GM19035 (cell line): ENCODE measurements around the gene ROR1.

Experiments used
- ATAC-seq: cut with Tn5 transposase; IDR thresholded peaks from one replicate; pipeline ENCODE4 v1.9.1; 2021; ENCODE audit not compliant: unreplicated experiment

The ROR1 gene

GRCh38 chr1:63878932-63879331 is 105.1 kb downstream of the ROR1 start:
- no peak for ATAC-seq

DNA sequence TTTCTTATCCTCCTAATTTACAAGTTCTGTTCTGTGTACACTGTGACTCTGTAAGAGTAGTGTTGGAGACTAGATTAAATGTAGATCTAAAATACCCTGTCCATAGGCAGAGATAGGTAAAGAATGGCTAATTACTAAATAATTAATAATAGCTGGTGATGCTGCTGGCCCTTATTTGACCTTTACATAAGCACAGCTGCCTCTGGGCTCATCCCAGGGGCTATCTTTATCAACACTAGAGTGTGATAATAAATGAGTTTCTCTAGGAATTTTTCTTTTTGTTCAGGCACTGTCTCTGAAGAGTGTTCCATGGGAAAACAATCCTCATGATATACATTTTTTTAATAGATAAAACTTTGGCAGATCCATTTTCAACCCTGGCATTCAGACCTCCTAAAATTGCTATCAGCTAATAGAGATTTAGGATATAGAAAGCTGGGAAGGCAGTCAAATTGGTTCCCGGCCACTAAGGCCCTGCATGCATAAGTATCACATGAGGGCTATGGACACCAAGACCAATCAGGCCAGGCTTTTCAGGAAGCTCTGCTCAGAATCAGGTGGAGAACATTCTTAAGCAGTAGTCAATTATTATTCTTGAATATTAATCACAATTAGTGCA is 107.2 kb downstream of the ROR1 start:
- ATAC-seq = no peak

DNA sequence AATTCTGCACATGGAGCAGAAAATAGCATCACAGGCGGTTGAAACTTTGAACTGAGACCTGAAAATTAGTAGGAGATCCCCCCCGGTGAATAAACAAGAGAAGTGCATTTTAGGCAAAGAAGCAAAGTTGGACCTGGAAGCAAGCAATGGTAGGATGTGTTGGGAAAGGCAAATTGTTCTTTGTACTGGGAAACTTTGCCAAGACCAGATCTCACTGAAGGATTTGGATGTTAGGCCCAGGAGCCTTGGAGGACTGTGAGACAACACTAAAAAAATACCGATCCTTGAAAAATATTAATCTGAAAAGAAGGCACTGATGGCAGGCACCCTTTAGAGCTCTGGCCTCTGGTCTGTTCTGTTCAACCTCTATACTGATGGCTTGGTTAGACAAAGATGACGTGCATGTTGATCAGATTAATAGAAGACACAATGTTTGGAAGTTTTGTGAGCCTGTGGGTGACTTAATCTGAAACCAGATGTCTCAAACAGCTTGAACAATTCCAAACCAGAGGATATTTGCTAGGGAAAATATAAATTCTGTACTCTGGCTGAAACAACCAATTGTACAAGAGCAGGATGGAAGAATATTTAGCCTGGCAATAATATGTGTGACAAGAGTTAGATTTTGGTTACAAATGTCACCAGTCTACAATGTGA is 108.4 kb downstream of the ROR1 start:
- ATAC-seq = no peak

GRCh38 chr1:63883494-63884235 is 109.8 kb downstream of the ROR1 start:
- no peak for ATAC-seq

DNA sequence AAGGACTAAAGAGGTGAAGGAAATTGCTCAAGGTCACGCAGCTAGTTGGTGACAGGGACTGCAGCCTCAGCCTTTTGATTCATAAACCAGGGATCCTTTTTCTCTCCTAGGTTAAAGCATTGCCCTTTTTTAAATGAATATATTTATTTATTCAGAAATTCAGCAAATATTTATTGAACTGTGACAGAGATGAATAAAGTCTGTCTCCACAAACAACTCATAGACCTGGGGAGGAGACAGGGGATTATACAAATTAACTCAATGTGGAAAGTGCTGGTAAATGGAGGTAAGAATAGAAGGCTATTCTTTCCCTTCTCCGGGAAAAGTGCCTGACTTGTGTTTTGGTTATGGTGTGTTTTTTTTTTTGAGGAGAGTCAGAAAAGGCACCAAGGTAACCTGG is 110.7 kb downstream of the ROR1 start:
- no peak for ATAC-seq

GRCh38 chr1:63885899-63886298 is 112.1 kb downstream of the ROR1 start:
- no peak for ATAC-seq

- ATAC-seq = no peak
Measured at GRCh38 chr1:63886340-63886739, 112.5 kb downstream of the ROR1 start.

DNA sequence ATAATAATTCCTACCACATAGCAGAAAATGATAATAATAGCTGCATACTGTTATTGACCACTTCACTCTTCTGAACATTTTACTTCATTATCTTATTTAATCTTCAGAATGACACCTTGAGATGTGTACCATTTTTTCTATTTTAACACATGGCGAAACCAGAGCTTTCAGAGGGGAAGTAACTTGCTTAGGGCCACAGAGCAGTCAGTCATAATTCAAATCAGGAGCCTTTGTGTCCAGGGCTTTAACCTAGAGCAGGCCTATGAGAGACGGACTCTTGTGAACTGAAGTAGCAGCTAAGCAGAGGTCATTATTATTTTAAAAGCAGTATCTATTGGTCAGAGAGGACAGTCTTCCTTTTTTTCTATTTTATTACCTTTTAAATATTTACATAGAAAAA is 114.0 kb downstream of the ROR1 start:
- ATAC-seq = no peak

GRCh38 chr1:63888984-63889383 is 115.2 kb downstream of the ROR1 start:
- ATAC-seq = no peak

- no peak for ATAC-seq
Measured at GRCh38 chr1:63890468-63890867, 116.7 kb downstream of the ROR1 start.

DNA sequence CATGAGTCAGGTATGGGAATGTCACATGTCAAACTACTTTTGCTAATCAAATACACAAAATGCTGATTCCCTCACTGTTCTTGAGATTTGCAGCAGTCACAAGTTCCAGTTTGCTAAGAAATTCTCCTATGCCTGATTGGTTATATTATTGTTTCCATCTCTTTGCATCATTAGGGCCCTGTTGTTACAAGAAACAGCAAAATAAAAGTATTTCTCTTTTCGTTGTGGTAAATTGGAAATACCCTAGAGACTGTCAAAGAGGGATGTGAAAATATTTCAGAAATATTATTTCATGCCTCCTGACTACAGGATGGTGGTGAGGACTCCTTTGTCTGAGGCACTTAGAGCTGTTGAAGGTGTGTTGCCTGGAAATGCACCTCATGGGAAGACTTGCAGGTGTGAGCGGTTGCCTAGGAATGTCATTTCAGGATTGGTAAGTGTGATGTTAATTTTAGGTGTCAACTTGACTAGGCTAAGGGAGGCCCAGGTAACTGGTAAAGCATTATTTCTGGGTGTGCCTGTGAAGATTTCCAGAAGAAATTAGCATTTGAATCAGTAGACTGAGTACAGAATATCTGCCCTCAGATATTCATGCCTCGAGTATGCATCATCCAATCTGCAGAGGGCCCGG is 117.4 kb downstream of the ROR1 start:
- no peak for ATAC-seq

GRCh38 chr1:63892632-63893395 is 119.0 kb downstream of the ROR1 start:
- peak; percentile 99 for ATAC-seq

GRCh38 chr1:63893976-63894375 is 120.2 kb downstream of the ROR1 start:
- no peak for ATAC-seq

DNA sequence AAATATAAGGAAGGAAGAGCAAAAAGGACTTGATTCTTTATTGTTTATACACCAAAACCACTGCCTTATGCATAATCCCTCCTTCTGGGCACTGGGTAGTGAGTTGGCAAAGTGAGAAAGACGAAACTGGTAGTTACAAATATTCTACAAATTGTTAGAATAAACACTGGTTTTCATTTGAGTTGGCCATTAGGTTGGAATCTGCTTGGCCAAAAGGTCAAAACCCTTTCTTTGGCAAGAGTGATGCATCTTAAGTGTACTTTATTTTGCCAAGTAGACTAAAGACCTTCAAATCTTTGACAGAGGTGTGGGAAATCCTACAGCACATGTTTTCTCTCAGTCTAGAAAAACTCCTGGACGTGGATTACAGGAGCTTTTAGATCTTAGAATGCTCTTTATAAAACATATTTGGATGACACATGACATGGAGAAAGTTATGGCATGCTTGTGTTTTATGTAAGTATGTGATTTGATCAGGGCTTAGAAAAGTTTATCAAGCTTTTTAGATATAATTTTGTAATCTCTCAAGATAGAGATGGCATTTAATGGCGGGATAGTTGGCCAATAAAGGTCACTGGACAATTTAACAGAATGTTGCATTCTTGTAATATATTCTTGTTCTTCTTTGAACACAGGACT is 120.9 kb downstream of the ROR1 start:
- ATAC-seq = no peak

- no peak for ATAC-seq
Measured at GRCh38 chr1:63896755-63897154, 122.9 kb downstream of the ROR1 start.

DNA sequence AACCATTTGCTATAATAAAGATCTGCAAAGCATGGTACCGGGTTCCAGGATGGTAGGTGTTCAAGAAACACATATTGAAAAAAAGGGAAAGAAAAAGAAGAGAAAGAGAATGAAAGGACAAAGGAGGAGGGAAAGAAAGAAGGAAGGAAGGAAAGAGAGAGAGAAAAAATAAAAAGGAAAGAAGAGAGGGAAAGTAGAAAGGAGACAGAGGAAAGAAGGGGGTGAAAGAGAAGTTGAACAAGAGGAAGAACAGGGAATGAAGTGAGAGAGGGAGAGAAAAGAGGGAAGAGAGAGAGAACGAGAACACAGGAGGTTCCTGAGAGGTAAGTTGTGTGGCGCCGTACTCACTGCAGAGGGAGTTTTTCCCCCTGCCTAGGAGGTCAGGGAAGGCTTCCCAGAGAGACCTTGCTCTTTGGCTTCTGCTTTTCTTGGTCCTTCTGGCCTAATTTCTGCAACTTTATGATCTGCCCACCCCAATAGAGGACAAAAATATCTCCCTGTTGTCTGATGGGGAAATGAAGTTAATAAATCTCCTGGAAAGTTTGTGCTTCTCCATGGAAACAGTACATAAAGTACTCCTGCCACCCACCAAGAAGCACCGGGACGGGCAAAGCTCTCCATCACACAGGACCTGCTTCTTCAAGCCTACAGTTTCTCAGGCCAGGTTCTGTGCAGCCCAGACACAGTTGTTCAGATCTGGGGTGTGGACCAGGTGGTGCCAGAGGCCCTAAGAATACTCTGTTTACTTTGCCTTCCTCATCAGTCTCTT is 124.8 kb downstream of the ROR1 start:
- ATAC-seq = no peak

- ATAC-seq = no peak
Measured at GRCh38 chr1:63901094-63901493, 127.3 kb downstream of the ROR1 start.

DNA sequence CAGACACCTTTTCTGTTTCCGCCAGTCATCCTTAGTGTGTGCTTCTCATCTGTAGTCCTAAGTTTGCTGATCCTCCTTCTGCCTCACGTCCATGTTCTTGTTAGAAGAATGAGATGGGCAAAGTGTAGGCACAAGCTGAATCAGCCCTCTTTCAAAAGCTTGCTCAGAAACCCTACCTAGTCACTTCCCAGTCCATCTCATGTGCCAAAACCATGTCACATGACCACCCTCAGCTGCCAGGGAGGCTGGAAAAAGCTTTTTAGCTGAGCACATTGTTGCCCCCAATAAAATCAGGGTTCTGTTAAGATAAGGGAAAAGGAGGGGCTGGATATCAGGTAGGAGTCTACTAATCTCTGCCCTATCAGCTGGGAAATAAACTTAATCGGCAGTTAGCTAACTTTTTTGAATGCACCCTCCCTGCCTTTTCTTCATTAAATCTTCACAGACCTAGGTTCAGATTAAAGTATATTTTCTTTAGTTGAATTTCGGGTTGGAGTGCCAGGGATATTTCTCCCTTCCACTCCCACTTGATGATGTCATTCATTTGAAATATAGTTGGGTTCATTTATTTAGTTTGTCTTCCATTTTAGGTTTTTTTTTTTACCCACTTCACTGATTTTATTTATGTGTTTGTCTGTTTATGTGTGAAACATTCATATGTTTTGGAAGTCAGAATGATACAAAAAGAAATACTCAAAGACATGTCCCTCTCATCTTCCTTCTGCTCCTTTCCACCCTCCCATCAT is 129.2 kb downstream of the ROR1 start:
- no peak for ATAC-seq

DNA sequence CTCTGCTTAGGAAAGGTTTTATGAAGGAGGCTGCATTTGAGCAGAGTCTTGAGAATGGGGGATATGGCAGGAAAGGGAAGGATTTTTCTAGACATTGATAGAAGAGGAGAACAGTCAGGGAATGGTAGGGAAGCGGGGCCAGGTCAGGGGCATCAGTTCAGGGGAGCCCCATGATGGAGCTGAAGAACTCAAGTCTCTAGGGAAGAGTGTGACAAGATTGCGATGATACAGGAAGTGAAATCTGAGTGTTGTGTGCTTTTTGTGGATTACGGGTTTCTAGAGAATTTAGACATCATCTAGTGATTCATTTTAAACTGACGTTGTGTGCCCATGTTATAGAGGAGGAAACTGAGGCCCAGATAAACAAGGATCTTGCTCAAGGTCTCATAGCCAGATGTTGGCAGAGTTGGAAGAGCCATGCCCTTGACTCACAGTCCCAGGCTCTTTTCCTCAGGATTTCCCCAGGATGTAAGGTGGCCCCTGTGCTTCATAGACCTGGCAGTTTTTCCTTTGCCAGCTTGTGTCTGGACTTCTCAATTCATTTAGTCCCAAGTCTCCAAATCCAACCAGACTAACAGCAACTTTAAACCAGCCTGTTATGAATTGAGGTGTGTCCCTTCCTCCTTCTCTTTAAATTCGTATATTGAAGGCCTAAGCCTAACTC is 130.3 kb downstream of the ROR1 start:
- no peak for ATAC-seq
